Stimulated activated CD8-positive, alpha-beta memory T cell treated with anti-CD3 and anti-CD28 coated beads, Interleukin-15, amount 100 ng/mL, for 4 hours (primary cell): ENCODE measurements around the gene TTC19.
"Not testable (repeated sequence)": the region's sequence is repeated elsewhere in the genome, so short reads cannot be mapped to it uniquely, and the experiment has no call there.

ENCODE experiments used
- DNase-seq, 2 donors: peaks; one replicate each; pipeline ENCODE4 v3.0.0-alpha.2; 2020; ENCODE audit warnings: low read depth in 2 of 2

TTC19 gene

DNA sequence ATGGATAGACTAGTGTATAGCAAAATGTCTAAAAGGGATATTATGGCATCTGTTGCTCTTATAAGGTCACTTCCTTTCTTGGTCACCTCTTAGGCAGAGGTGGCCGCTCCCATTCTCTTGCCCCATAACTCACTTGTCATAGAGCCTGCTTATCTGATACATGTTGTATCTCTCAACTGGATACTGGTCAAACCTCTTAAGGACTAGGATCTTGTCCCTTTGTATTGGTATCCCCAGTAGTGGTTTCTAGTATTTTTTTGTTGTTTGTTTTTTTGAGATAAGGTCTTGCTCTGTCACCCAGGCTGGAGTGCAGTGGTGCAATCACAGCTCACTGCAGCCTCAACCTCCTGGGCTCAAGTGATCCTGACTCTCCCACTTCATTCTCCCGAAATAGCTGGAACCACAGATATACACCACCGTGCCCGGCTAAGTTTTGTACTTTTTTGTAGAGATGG is 27.1 kb upstream of the TTC19 start:
- DNase-seq = no peak

DNA sequence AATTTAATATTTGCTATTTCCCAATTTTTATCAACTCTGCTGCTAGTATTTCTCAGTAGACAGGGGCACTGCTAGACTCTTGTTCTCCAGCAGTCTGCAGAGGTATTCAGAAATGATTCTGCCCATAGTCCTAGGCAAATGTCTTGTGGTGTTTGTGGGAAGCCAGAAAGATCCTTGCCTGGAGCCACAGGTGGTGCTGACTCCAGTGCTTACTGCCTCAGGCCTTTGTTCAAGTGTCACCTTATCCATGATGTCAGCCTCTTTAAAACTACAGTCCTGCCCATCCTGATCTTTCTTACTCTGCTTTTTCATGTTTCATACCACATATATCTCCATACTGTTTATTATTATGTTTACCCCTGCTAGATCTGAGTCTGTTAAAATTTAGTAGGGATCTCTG is 26.6 kb upstream of the TTC19 start:
- no peak for DNase-seq

DNA sequence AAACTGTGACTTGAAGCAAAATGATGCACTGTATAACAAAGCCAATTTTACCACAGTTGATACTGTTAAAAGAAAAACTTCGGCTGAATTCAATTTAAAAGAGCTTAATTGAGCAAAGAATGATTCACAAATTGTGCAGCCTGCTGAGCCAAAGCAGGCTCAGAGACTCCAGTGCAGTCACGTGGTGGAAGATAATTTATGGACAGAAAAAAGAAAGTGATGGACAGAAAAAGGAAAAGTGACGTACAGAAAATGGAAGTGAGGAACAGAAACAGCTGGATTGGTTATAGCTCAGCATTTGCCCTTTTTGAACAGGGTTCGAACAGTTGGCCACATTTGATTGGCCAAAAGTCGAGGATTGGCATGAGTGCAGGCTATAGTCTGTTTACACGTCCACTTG is 25.8 kb upstream of the TTC19 start:
- DNase-seq = no peak

GRCh38 chr17:15977894-15978293 is 21.7 kb upstream of the TTC19 start:
- DNase-seq = no peak

GRCh38 chr17:15978606-15979005 is 21.0 kb upstream of the TTC19 start:
- DNase-seq = no peak

DNA sequence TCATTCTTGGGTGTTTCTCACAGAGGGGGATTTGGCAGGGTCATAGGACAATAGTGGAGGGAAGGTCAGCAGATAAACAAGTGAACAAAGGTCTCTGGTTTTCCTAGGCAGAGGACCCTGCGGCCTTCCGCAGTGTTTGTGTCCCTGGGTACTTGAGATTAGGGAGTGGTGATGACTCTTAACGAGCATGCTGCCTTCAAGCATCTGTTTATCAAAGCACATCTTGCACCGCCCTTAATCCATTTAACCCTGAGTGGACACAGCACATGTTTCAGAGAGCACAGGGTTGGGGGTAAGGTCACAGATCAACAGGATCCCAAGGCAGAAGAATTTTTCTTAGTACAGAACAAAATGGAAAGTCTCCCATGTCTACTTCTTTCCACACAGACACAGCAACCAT is 20.6 kb upstream of the TTC19 start:
- not testable (repeated sequence) for DNase-seq

- DNase-seq = no peak
Observed at GRCh38 chr17:15981208-15981607, 18.4 kb upstream of the TTC19 start.

DNA sequence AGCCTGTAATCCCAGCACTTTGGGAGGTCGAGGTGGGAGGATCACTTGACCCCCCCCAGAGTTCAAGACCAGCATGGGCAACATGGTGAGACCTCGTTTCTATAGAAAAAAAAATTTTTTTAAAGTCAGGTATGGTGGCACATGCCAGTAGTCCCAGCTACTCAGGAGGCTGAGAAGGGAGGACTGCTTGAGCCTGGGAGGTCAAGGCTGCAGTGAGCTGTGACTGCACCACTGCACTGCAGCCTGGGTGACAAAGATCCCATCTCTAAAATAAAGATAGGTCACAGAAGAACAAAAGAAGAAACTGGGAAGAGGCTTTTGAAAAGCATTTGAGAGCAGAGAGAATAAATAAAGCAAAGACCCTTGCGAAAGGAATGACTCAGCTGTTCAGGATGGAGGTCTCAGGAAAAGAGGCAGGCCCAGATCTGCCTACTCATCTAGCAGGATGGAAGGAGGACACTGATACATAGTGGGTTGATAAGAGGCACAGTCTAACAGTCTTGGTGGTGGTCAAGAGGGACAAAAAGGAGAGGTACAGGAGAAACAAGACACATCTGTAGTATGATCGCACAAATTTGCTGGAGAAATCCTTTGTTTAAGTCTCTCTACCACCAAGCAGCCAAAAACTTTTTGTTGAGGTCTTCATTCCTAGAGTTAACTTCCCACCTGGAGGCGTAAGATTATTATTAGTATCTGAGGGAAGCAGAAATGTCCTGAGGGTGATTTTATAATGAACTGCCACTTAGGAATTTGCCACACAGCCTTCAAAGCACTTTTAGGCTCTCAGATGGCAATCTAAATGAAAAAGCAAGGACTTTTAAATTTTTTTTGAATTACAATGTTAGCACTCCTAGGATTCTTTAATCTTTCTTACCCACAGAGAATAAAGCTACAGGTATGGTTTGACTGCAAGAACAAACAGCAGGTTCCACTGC is 17.7 kb upstream of the TTC19 start:
- no peak for DNase-seq

DNA sequence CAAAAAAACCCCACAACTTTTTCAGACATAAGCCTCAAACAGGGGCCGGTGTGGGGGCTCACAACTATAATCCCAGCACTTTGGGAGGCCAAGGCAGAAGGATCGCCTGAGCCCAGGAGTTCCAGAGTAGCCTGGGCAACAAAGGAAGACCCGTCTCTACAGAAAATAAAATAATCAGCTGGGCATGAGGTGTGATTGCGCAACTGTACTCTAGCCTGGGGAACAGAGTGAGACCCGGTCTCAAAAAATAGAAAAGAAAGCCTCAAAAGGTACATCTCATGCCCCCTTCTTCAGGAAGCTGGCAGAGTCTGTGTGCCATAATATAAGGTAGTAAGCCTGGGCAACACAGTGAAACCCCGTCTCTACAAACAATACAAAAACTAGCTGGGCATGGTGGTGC is 3.3 kb upstream of the TTC19 start:
- no peak for DNase-seq

- no peak for DNase-seq
Observed at GRCh38 chr17:15998031-15998562, 1.5 kb upstream of the TTC19 start.

DNA sequence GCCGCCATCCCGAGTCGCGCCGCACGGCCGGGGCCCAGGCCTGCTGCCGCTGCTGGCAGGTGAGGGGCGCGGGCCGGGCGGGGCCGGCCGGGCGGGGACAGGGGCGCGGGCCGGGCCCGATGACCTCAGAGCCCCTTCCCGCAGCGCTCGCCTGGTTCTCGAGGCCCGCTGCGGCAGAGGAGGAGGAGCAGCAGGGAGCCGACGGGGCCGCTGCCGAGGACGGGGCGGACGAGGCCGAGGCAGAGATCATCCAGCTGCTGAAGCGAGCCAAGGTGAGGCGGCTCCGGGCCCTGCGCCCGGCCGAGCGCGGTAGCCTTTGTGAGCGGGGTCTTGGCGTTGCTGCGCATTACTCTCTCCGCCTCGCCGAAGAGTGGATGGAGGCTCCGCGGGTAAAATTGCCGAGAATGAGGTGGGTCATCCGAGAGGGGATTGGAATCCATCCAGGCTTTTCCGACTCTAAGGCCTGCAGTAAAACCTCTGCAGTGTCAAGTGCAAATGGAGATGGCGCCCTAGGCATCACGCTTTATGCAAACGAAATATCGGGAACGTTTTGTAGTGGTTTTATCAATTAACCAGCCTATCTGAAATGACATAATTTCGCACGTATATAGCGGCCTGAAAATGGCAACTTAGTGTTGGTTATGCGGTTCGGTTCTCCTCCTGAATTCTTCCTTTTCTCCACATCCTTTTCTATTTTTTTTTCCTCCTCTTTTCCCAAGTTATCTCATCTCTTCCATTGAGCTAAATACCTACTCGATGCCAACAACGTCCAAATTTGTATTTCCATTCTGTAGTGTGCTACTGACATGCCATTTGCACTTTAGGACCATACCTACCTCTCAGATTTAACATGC is 577 bp downstream of the TTC19 start:
- DNase-seq = no peak

DNA sequence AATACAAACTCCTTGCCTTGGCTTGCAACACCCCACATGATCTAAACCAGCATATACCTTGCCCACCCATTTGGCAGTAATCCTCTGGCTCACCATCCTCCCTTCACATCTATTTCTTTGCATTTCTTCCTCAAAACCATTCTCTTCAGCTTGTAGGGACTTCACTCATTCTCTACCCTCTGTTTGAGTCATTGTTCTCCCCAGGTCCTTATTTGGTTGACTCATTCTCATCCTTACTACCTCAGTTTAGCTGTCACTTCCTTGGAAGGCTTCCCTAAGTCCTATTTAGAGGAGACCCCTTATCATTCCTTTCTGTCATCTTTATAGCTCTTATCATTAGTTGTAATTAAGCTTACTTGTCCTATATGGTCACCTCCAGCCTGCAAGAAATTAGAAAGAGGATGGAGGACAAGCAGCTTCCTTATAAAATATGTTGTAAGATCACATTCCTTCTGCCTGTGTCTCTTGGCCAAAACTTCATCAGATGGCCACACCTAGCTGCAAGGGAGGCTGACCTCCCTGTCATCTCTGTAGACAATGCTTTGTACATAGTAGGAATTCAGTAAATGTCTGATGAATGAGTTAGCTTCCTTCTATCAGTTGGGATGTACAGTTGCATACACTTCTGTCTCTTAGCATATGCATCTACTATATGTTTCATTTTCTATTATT is 1.7 kb downstream of the TTC19 start:
- no peak for DNase-seq

GRCh38 chr17:16002708-16003260 is 3.2 kb downstream of the TTC19 start:
- DNase-seq = no peak

- no peak for DNase-seq
Observed at GRCh38 chr17:16003841-16004240, 4.2 kb downstream of the TTC19 start.

- DNase-seq = no peak
Observed at GRCh38 chr17:16005636-16006035, 6.0 kb downstream of the TTC19 start.

DNA sequence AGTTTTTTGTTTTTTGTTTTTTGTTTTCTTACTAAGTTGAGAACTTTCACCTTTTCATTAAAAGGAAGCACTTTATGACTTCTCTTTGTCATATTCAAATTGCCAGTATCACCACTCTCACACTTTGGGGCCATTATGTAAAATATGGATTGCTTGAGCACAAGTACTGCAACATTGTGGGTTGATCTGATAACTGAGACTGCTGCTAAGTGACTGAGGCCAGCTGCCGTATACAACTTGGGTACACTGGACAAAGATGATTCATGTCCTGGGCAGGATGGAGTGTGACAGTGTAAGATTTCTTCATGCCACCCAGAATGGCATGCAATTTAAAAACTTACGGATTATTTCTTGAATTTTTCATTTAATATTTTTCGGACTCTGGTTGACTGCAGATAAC is 7.8 kb downstream of the TTC19 start:
- no peak for DNase-seq

DNA sequence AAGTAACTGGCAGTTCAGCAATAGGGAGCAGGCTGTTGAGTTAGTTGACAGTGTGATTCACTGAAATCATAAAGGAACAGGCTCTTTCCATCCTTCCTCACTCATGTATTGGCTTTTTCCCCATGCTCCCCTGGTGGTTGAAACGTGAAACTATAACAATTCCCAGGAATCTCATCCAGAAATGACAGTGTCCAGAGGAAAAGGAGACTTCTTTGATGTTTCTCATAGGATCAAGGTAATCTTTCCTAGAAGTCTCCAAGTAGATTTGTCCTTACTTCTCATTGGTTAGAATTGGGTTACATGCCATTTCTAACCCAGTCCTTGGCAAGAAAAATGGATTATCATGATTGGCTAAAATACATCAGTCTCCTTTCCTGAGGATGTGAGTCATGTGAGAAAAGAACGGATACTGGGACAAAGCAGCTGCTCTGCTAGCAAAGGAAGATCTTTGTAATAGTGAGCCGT is 14.4 kb downstream of the TTC19 start:
- DNase-seq = no peak

DNA sequence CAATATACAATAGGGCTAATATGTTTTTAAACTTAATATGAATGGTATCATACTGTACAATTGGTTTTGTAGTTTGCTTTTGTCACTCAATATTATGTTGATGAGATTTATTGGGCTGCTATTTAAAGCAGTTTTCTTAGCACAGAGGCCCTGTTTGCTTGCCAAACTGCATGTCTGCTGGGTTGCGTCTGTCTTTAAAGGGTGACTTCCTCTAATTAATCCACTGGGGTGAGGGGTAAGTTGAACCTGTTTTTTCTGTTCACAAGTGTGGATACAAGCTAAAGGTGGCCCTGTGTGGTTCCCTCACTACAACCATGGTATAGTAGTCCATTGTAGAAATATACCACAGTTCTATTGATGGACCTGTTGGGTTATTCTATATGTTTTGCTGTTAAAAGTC is 19.7 kb downstream of the TTC19 start:
- no peak for DNase-seq

DNA sequence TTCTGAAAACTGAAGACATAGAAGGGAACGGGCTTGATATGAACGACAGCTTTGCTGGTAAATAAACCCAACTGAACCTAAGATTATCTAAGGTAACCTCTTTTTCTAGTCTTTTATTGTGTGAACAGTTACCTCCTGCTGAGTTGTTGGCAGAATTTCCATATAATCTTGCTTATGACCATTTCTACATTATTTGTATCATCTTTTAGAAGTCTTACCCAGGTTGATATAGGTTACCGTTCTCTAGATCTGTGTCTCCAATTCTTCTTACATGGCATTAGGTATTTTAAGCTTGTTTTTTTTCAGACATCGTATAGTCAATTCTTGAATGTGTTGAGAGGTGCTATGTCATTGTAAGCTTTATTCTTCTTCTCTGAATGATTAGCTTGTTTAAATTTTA is 24.3 kb downstream of the TTC19 start:
- no peak for DNase-seq

- DNase-seq = no peak
Observed at GRCh38 chr17:16025202-16025601, 25.6 kb downstream of the TTC19 start.

DNA sequence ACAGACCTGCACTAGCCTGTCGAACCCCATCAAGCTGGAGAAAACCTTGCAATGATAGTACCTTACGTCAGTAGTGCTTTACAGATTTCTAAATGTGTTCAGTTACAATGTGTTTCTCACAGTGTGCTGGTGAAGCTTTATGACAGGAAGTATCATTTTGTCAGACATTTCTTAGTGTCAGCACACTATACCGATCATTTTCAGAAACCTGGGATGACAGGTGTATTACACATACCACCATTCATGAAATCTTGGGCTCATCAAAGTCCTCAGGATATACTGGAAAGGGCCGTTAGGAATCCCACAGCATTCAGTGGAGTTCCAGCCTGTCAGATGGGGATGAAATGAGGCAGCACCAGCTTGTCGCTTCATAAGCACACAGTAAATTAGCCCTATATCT is 27.3 kb downstream of the TTC19 start:
- no peak for DNase-seq
